Osteocyte (in vitro differentiated cells): Measurements from ENCODE around the gene LGI4. TPM values are rescaled to one million over a fixed set of nuclear protein-coding genes. Genes with fewer than 3 reads are reported as not detected.

Experiments
- DNase-seq: peaks from one replicate; pipeline ENCODE4 v3.0.0; 2021; ENCODE audit warnings: mixed read lengths; ENCODE audit not compliant: unreplicated experiment; ENCODE audit errors: extremely low spot score
- H3K27ac Mint-ChIP-seq: one replicate; pipeline ENCODE4 v1.8.0; 2021; ENCODE audit warnings: mild to moderate bottlenecking, mixed read lengths; ENCODE audit not compliant: unreplicated experiment
- H3K27me3 Mint-ChIP-seq: one replicate; pipeline ENCODE4 v1.8.0; 2021; ENCODE audit warnings: mixed read lengths; ENCODE audit not compliant: unreplicated experiment
- H3K36me3 Mint-ChIP-seq: one replicate; pipeline ENCODE4 v1.8.0; 2021; ENCODE audit warnings: mixed read lengths; ENCODE audit not compliant: unreplicated experiment
- H3K4me1 Mint-ChIP-seq: one replicate; pipeline ENCODE4 v1.8.0; 2021; ENCODE audit warnings: mixed read lengths; ENCODE audit not compliant: unreplicated experiment
- H3K4me3 Mint-ChIP-seq: one replicate; pipeline ENCODE4 v1.8.0; 2021; ENCODE audit warnings: mild to moderate bottlenecking, moderate library complexity, mixed read lengths; ENCODE audit not compliant: unreplicated experiment
- H3K9me3 Mint-ChIP-seq: one replicate; pipeline ENCODE4 v1.8.0; 2021; ENCODE audit warnings: mixed read lengths; ENCODE audit not compliant: unreplicated experiment
- total RNA-seq: library from RNA; stranded (reverse); gene quantifications from 2 replicates; pipeline ENCODE4 v1.2.1, GENCODE V29; 2021
- TF ChIP-seq, protein P1 (sequence below): fragments of 200-600 bp; sonication (generic); IDR thresholded peaks from 2 replicates; pipeline ENCODE4 v1.5.0; 2021; ENCODE audit warnings: antibody characterized with exemption, mild to moderate bottlenecking, moderate library complexity

LGI4 gene
- total RNA-seq, 1 donor from 2014 or later = 0.32 TPM

DNA sequence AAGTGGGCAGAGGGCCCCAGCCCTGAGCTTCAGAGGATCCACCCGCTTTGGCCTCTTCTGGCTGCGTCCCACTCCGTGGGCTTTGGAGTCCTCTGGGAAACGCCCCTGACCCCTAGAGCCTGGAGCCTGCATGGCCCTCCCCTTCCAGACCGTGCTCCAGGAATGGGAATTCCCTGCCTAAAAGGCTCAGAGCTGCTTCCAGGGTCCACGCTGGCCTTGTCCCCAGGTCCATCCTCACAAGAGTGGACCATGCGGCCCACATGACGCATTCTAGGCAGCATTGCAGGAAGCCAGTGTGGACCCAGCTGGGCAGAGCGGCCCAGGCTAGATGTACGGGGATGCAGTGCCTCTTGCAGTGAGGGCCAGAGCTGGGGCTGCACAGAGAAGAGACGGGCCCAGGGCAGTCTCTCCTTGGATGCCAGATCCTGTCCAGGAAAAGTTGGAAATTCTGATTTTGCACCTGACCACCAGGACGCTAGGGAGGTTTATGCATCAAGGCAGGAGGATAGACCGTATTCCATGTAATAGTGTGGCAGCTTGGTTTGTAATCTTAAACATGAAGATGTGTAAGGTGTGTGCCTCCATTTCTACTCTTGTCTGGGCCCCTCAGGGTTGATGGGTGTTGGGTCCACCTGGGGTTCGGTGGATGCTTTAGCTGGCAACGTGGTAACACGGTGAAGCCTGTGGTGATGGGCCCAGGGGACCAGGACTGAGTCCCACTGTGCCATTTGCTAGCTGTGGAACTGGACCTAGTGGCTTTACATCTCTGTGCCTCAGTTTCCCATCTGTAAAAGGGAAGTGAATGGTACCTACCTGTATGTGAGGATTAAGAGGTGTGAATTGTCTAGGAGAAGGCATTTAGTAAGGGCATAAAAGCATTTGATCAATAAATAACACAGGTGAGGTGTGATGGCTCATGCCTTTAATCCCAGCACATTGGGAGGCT, 34.0 kb downstream of the LGI4 start:
- H3K27me3 Mint-ChIP-seq = peaks cover 1% of the 10 kb centered on the region
- TF ChIP-seq, protein P1, sequence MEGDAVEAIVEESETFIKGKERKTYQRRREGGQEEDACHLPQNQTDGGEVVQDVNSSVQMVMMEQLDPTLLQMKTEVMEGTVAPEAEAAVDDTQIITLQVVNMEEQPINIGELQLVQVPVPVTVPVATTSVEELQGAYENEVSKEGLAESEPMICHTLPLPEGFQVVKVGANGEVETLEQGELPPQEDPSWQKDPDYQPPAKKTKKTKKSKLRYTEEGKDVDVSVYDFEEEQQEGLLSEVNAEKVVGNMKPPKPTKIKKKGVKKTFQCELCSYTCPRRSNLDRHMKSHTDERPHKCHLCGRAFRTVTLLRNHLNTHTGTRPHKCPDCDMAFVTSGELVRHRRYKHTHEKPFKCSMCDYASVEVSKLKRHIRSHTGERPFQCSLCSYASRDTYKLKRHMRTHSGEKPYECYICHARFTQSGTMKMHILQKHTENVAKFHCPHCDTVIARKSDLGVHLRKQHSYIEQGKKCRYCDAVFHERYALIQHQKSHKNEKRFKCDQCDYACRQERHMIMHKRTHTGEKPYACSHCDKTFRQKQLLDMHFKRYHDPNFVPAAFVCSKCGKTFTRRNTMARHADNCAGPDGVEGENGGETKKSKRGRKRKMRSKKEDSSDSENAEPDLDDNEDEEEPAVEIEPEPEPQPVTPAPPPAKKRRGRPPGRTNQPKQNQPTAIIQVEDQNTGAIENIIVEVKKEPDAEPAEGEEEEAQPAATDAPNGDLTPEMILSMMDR = no peak
- no peak for DNase-seq
- H3K4me1 Mint-ChIP-seq = no peaks in the 10 kb centered on the region
- H3K27ac Mint-ChIP-seq = no peak overlapping the region
- H3K4me3 Mint-ChIP-seq = no peak overlapping the region
- no peaks in the 10 kb centered on the region for H3K36me3 Mint-ChIP-seq
- no peaks in the 10 kb centered on the region for H3K9me3 Mint-ChIP-seq

DNA sequence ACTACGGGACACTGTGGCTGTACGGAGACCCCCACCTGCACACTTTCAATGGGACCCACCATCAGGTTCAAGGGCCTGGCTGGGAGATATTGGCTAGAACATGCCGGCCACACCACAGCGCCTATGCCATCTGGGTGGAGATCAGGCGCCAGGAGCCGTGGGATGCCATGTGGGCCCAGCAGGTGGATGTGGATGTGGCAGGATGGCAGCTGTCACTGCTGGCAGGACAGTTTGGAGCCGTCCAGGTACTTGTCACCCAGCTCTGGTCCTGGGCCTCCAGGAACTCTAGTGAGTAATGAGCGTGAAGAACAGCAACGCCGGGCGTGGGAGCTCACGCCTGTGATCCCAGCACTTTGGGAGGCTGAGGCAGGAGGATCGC, 35.0 kb downstream of the LGI4 start:
- TF ChIP-seq, protein P1 = no peak
- no peak for DNase-seq
- Mint-ChIP-seq H3K36me3 (no peaks in the 10 kb centered on the region), H3K27me3 (peaks cover 4% of the 10 kb centered on the region), H3K9me3 (no peaks in the 10 kb centered on the region), H3K4me1 (no peaks in the 10 kb centered on the region), H3K4me3 (no peak overlapping the region), H3K27ac (no peak overlapping the region)

DNA sequence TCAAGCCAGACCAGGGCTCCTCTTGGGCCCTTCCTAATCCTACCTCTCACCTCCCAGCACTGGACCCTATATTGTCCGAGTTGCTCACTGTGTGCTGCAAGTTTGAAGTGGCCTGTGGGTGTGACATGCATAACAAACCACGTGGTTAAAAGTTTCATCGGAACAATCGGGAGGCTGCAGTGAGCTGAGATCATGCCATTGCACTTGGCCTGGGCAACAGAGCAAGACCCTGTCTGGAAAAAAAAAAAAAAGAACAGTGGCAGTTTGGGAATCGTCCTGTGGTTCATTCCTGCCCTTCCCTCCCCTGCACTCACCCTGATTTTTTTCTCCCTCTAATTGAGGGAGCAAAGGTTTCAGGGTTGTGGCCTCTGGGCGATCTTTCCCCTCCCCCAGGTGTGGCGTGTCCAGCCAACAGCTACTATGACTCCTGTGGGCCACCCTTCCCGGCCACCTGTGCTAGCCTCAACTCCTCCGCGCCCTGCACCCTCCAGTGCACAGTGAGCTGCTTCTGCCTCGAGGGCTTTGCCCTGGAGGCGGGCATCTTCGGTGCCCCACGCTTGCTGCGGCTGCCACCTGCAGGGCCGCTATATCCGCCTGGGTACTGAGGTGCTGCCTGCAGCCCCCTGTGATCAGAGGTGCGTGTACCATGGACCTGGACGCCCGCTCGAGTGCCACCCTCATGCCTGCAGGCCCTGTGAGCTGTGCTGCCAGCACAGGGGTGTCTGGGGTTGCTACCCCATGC, 35.5 kb downstream of the LGI4 start:
- Mint-ChIP-seq H3K27ac (no peak overlapping the region), H3K4me3 (no peak overlapping the region), H3K36me3 (no peaks in the 10 kb centered on the region), H3K4me1 (no peaks in the 10 kb centered on the region), H3K9me3 (no peaks in the 10 kb centered on the region), H3K27me3 (peaks cover 6% of the 10 kb centered on the region)
- no peak for DNase-seq
- TF ChIP-seq, protein P1 = no peak

DNA sequence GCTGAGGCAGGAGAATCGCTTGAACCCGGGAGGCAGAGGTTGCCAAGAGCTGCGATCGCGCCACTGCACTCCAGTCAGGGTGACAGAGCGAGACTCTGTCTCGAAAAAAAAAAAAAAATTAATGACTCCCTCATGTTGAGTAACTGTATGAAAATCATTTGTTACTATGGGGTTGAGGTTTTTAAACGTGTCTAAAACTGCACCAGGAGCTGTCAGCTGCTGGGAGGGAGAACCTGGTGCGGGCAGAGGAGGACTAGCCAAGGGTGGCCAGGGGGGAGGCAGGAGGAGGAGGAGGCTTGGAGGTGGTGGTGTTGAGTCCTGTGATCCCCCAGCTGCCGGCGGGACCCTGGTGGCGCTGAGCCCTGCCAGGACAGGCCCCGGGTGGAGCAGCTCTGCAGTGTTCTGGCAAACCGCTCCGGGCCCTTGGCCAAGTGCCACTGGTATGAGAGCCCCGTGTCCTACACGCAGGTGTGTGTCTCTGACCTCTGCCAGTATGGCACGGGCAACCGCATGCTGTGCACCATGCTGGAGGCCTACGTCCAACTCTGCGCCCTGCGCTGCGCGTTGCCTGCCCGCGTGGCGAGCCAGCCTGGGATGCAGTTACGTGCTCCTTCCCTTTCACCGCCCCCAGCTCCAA, 36.3 kb downstream of the LGI4 start:
- no peaks in the 10 kb centered on the region for H3K36me3 Mint-ChIP-seq
- no peaks in the 10 kb centered on the region for H3K4me1 Mint-ChIP-seq
- H3K27me3 Mint-ChIP-seq = peaks cover 6% of the 10 kb centered on the region
- no peak overlapping the region for H3K27ac Mint-ChIP-seq
- TF ChIP-seq, protein P1 = no peak
- H3K9me3 Mint-ChIP-seq = no peaks in the 10 kb centered on the region
- no peak overlapping the region for H3K4me3 Mint-ChIP-seq
- no peak for DNase-seq
